GM04503 (cell line): Measurements from ENCODE around the gene SH2D1A.

Experiments
- DNase-seq: peaks from one replicate; pipeline ENCODE4 v3.0.0-alpha.2; 2012; ENCODE audit warnings: low read depth

Gene SH2D1A

DNA sequence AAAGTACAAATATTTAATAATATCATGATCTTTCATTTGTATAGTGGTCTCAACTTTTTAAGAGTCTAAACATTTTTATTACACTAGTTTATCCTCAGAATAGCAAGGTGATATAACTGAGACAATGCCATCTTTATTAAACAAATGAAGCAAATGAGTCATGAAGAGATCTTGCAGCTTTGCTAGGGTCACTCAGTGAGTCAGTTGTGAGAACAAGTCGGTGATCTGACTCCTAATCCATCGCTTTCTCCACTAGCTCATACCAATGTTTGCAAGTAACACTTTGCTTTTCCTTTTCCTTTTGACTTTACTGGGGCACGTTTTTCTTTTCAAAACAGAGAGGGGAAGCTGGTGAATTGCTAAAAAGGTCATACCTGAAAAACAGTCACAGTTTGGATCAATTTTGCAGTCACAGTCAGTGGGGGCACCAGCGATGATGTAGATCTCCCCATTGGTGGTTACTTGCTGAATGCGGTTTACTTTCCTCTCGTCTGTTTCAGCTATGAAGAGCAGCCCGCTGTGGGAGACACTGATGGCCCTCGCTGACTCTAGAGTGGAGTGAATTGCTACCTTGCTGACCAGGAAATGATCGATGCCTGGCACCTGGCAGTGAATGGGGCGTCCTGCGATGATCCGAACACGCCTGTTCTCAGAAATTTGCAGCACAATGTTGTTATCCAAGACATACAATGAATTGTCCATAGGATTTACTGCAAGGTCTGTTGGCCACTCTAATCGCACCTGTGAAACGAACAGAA lies 75.7 kb downstream of the SH2D1A start:
- DNase-seq: no peak
